Measurements from ENCODE around the gene ATL3. TPM values are rescaled to one million over a fixed set of nuclear protein-coding genes. Genes with fewer than 3 reads are reported as not detected.

ATL3 gene
- total RNA-seq, 1 experiment from 2014 or later: 79.0 TPM

GRCh38 chr11:63708764-63709163 is 37.6 kb upstream of the ATL3 start:
- POLR2A ChIA-PET: interaction anchor here (0.5 kb wide), 1 partner anchor 15 kb away, joined by 8 read pairs; no protein-coding TSS in a partner anchor
- Histone ChIP-seq H3K27me3 (ENCODE audit: control insufficient read depth, insufficient read depth, low read length) (no peaks in the 10 kb centered on the region), H3K27ac (ENCODE audit: low read length) (no peak overlapping the region), H3K4me1 (ENCODE audit: control insufficient read depth, insufficient read depth, low read length) (peaks cover 11% of the 10 kb centered on the region), H3K36me3 (ENCODE audit: control insufficient read depth, insufficient read depth, low read length) (no peaks in the 10 kb centered on the region; the same call in 1 of the 2 replicates), H3K4me3 (ENCODE audit: low read depth in 2 of 2, low read length in 2 of 2) (no peak overlapping the region), H3K9me3 (ENCODE audit: control insufficient read depth, insufficient read depth, low read depth, low read length) (no peaks in the 10 kb centered on the region)
- no peak for TF ChIP-seq POLR2AphosphoS5 (IDR thresholded peaks at IDR 0.05; ENCODE audit: low read depth, low read length)
- TF ChIP-seq REST (IDR thresholded peaks at IDR 0.05; ENCODE audit: insufficient read depth in 1 of 2, low read depth in 2 of 2, low read length in 1 of 2): no peak
- TF ChIP-seq SIN3A (IDR thresholded peaks at IDR 0.05; ENCODE audit: borderline replicate concordance, insufficient read depth, low read depth, low read length): no peak
- no peak for TF ChIP-seq TCF7L2 (IDR thresholded peaks at IDR 0.05; ENCODE audit: low read depth, low read length)
- no peak for TF ChIP-seq CTCF (IDR thresholded peaks at IDR 0.05)
- ATAC-seq (no peak), DNase-seq (ENCODE audit: low read depth, low spot score) (no peak)
- CTCF ChIA-PET: no interaction called here
- intact Hi-C loops (cut with micrococcal nuclease; ENCODE audit: unreplicated experiment) (no loop called here), in situ Hi-C loops (cut with HindIII; ENCODE audit: low pct_unique_long_range_greater_than_20kb, low sequenced_read_pairs) (no loop called here)
- no TSS peak for BruUV-seq (replicated peaks)

- intact Hi-C loops (cut with micrococcal nuclease; ENCODE audit: unreplicated experiment): no loop called here
- Histone ChIP-seq H3K36me3 (ENCODE audit: control insufficient read depth, insufficient read depth, low read length) (no peaks in the 10 kb centered on the region; the same call in 1 of the 2 replicates), H3K27ac (ENCODE audit: low read length) (no peak overlapping the region), H3K4me3 (ENCODE audit: low read depth in 2 of 2, low read length in 2 of 2) (no peak overlapping the region), H3K9me3 (ENCODE audit: control insufficient read depth, insufficient read depth, low read depth, low read length) (no peaks in the 10 kb centered on the region), H3K4me1 (ENCODE audit: control insufficient read depth, insufficient read depth, low read length) (peaks cover 11% of the 10 kb centered on the region), H3K27me3 (ENCODE audit: control insufficient read depth, insufficient read depth, low read length) (no peaks in the 10 kb centered on the region)
- POLR2A ChIA-PET: no interaction called here
- CTCF ChIA-PET: interaction anchor here (0.8 kb wide), 1 partner anchor 10 kb away, joined by 3 read pairs; no protein-coding TSS in a partner anchor
- TF ChIP-seq POLR2AphosphoS5 (IDR thresholded peaks at IDR 0.05; ENCODE audit: low read depth, low read length) (no peak), TCF7L2 (IDR thresholded peaks at IDR 0.05; ENCODE audit: low read depth, low read length) (no peak), SIN3A (IDR thresholded peaks at IDR 0.05; ENCODE audit: borderline replicate concordance, insufficient read depth, low read depth, low read length) (no peak), CTCF (IDR thresholded peaks at IDR 0.05) (no peak), REST (IDR thresholded peaks at IDR 0.05; ENCODE audit: insufficient read depth in 1 of 2, low read depth in 2 of 2, low read length in 1 of 2) (no peak)
- no peak for ATAC-seq
- in situ Hi-C loops (cut with HindIII; ENCODE audit: low pct_unique_long_range_greater_than_20kb, low sequenced_read_pairs): no loop called here
- no peak for DNase-seq (ENCODE audit: low read depth, low spot score)
- BruUV-seq (replicated peaks): no TSS peak
These were observed 34.4 kb upstream of the ATL3 start for GRCh38 chr11:63705526-63705925.
